H9 (cell line): Measurements from ENCODE around the gene TNC. TPM values are rescaled to one million over a fixed set of nuclear protein-coding genes. Genes with fewer than 3 reads are reported as not detected.

ENCODE experiments used
- DNase-seq: peaks from one replicate; pipeline ENCODE4 v3.0.0-alpha.2; 2017
- H2AFZ ChIP-seq: one replicate; pipeline ENCODE4 v1.6.1; 2013; ENCODE audit warnings: mild to moderate bottlenecking, low read length, control low read depth, moderate library complexity
- H2AK5ac ChIP-seq: 2 replicates; pipeline ENCODE4 v1.6.1; 2013; ENCODE audit warnings: low read length, control low read depth, mixed read lengths; ENCODE audit not compliant: insufficient read length
- H2BK120ac ChIP-seq: one replicate; pipeline ENCODE4 v1.6.1; 2013; ENCODE audit warnings: low read depth, mild to moderate bottlenecking, low read length, control low read depth, inconsistent platforms; ENCODE audit not compliant: poor library complexity, severe bottlenecking
- H2BK12ac ChIP-seq: 2 replicates; pipeline ENCODE4 v1.6.1; 2013; ENCODE audit warnings: low read length, control low read depth, mixed read lengths, low read depth; ENCODE audit not compliant: insufficient read length
- H2BK15ac ChIP-seq: 2 replicates; pipeline ENCODE4 v1.6.1; 2013; ENCODE audit warnings: low read depth, low read length, control low read depth
- H2BK20ac ChIP-seq: one replicate; pipeline ENCODE4 v1.6.1; 2013; ENCODE audit warnings: low read depth, mild to moderate bottlenecking, low read length, control low read depth, inconsistent platforms; ENCODE audit not compliant: poor library complexity, severe bottlenecking
- H2BK5ac ChIP-seq: 2 replicates; pipeline ENCODE4 v1.6.1; 2013; ENCODE audit warnings: low read length, control low read depth, mixed read lengths; ENCODE audit not compliant: insufficient read length
- H3K14ac ChIP-seq: 2 replicates; pipeline ENCODE4 v1.6.1; 2013; ENCODE audit warnings: low read length, control low read depth; ENCODE audit not compliant: insufficient read depth
- H3K18ac ChIP-seq: 2 replicates; pipeline ENCODE4 v1.6.1; 2013; ENCODE audit warnings: low read depth, mild to moderate bottlenecking, mixed read lengths, low read length, control low read depth; ENCODE audit not compliant: insufficient read length
- H3K23ac ChIP-seq: 2 replicates; pipeline ENCODE4 v1.6.1; 2013; ENCODE audit warnings: low read length, control low read depth, mixed read lengths, low read depth; ENCODE audit not compliant: insufficient read length
- H3K23me2 ChIP-seq: 2 replicates; pipeline ENCODE4 v1.6.1; 2013; ENCODE audit warnings: low read depth, mild to moderate bottlenecking, mixed read lengths, low read length, control low read depth; ENCODE audit not compliant: insufficient read length, poor library complexity, severe bottlenecking
- H3K27ac ChIP-seq: 2 replicates; pipeline ENCODE4 v1.5.1; 2013; ENCODE audit warnings: low read length, control low read depth, mixed read lengths, low read depth; ENCODE audit not compliant: insufficient read length
- H3K27me3 ChIP-seq: 2 replicates; pipeline ENCODE4 v1.6.1; 2013; ENCODE audit warnings: low read length, control low read depth, inconsistent platforms; ENCODE audit not compliant: insufficient read depth
- H3K4ac ChIP-seq: 2 replicates; pipeline ENCODE4 v1.6.1; 2013; ENCODE audit warnings: low read depth, mild to moderate bottlenecking, control low read depth, inconsistent platforms, low read length, moderate library complexity
- H3K4me1 ChIP-seq: 2 replicates; pipeline ENCODE4 v1.6.1; 2013; ENCODE audit warnings: low read length, control low read depth, inconsistent platforms; ENCODE audit not compliant: insufficient read depth
- H3K4me2 ChIP-seq: 2 replicates; pipeline ENCODE4 v1.6.1; 2013; ENCODE audit warnings: low read length, control low read depth, mixed read lengths; ENCODE audit not compliant: insufficient read length, insufficient read depth
- H3K56ac ChIP-seq: 2 replicates; pipeline ENCODE4 v1.6.1; 2013; ENCODE audit warnings: low read depth, mild to moderate bottlenecking, mixed read lengths, low read length, control low read depth; ENCODE audit not compliant: insufficient read length
- H3K79me1 ChIP-seq: 2 replicates; pipeline ENCODE4 v1.6.1; 2013; ENCODE audit warnings: low read depth, mild to moderate bottlenecking, moderate library complexity, low read length, control low read depth, inconsistent platforms; ENCODE audit not compliant: insufficient read depth, poor library complexity, severe bottlenecking
- H3K79me2 ChIP-seq: 2 replicates; pipeline ENCODE4 v1.6.1; 2013; ENCODE audit warnings: low read length, control low read depth, inconsistent platforms; ENCODE audit not compliant: insufficient read depth
- H3K9ac ChIP-seq: 2 replicates; pipeline ENCODE4 v1.6.1; 2013; ENCODE audit warnings: low read length, control low read depth, mixed read lengths; ENCODE audit not compliant: insufficient read length; ENCODE audit errors: extremely low read depth
- H3K9me3 ChIP-seq: one replicate; pipeline ENCODE4 v1.6.1; 2013; ENCODE audit warnings: low read depth, low read length, inconsistent platforms; ENCODE audit not compliant: control insufficient read depth
- H3T11ph ChIP-seq: one replicate; pipeline ENCODE4 v1.6.1; 2013; ENCODE audit warnings: mild to moderate bottlenecking, low read length, control low read depth, inconsistent platforms
- H4K20me1 ChIP-seq: one replicate; pipeline ENCODE4 v1.6.1; 2013; ENCODE audit not compliant: control insufficient read depth, insufficient read length, insufficient read depth
- H4K5ac ChIP-seq: 2 replicates; pipeline ENCODE4 v1.6.1; 2013; ENCODE audit warnings: low read depth, mild to moderate bottlenecking, mixed read lengths, low read length, control low read depth; ENCODE audit not compliant: insufficient read length
- H4K8ac ChIP-seq: replicated peaks from 2 replicates; pipeline ENCODE4 v1.6.1; 2013; ENCODE audit warnings: low read length, control low read depth, mixed read lengths, low read depth; ENCODE audit not compliant: insufficient read length
- H4K91ac ChIP-seq: 2 replicates; pipeline ENCODE4 v1.6.1; 2013; ENCODE audit warnings: low read depth, mild to moderate bottlenecking, moderate library complexity, mixed read lengths, low read length, control low read depth; ENCODE audit not compliant: insufficient read length
- H3K27ac Mint-ChIP-seq, 3 experiments: 2 replicates in 2 of 3; 3 replicates in 1 of 3; pipeline ENCODE4 v1.8.0; 2020 to 2021; ENCODE audit warnings: mixed read lengths in 3 of 3, mild to moderate bottlenecking in 1 of 3, moderate library complexity in 1 of 3
- H3K27me3 Mint-ChIP-seq: 2 replicates; pipeline ENCODE4 v1.8.0; 2021; ENCODE audit warnings: low read depth, mild to moderate bottlenecking, moderate library complexity, mixed read lengths
- H3K36me3 Mint-ChIP-seq, 3 experiments: 2 replicates in 2 of 3; 3 replicates in 1 of 3; pipeline ENCODE4 v1.8.0; 2020 to 2021; ENCODE audit warnings: low read depth in 3 of 3, mixed read lengths in 3 of 3; ENCODE audit not compliant: insufficient read depth in 1 of 3
- H3K4me1 Mint-ChIP-seq, 2 experiments: 2 replicates each; pipeline ENCODE4 v1.8.0; 2020; ENCODE audit warnings: mixed read lengths in 2 of 2
- H3K4me3 Mint-ChIP-seq, 2 experiments: 2 replicates in 1 of 2; 3 replicates in 1 of 2; pipeline ENCODE4 v1.8.0; 2020 to 2021; ENCODE audit warnings: mild to moderate bottlenecking in 2 of 2, mixed read lengths in 2 of 2, moderate library complexity in 1 of 2
- H3K9me3 Mint-ChIP-seq, 2 experiments: 2 replicates in 1 of 2; 3 replicates in 1 of 2; pipeline ENCODE4 v1.8.0; 2020; ENCODE audit warnings: mild to moderate bottlenecking in 2 of 2, mixed read lengths in 2 of 2, moderate library complexity in 1 of 2
- CTCF ChIP-seq: fragments of 200-600 bp; sonication (generic); conservative IDR thresholded peaks from 3 replicates; pipeline ENCODE4 v1.8.0; 2021; ENCODE audit warnings: antibody characterized with exemption, mild to moderate bottlenecking
- WGBS: extraction: QIAGEN DNeasy Blood & Tissue Kit; methylation state at CpG from one replicate; pipeline ENCODE4 v1.1.7; 2013; ENCODE audit warnings: missing lambda C conversion rate, low lambda C conversion rate, mixed read lengths; ENCODE audit not compliant: insufficient read length; ENCODE audit errors: extremely low coverage; 5-methylcytosine and 5-hydroxymethylcytosine counted together
- total RNA-seq: library from RNA; stranded (reverse); gene quantifications from 2 replicates; pipeline ENCODE4 v1.2.1, GENCODE V29; 2021

TNC gene
- total RNA-seq, 1 experiment from 2014 or later = 0.63 TPM

GRCh38 chr9:115158661-115159481 lies 40.9 kb upstream of the TNC start:
- H3K27me3 Mint-ChIP-seq = peaks cover 14% of the 10 kb centered on the region

More at GRCh38 chr9:115158661-115159481, 40.9 kb upstream of the TNC start:
- H2BK120ac ChIP-seq = no peak overlapping the region
- H4K91ac ChIP-seq = no peak overlapping the region
- no peak overlapping the region for H3K9ac ChIP-seq
- H3K27ac ChIP-seq = no peak overlapping the region
- Mint-ChIP-seq H3K27ac (no peak overlapping the region), H3K4me1 (no peaks in the 10 kb centered on the region), H3K9me3 (peaks cover 0 to 3% of the 10 kb centered on the region in 2 experiments; a peak in 2 of 5 replicates), H3K4me3 (no peak overlapping the region), H3K36me3 (peaks cover 0 to 5% (median 0%) of the 10 kb centered on the region in 3 experiments; a peak in 2 of 7 replicates)
- no peak overlapping the region for H4K5ac ChIP-seq
- no peak overlapping the region for H2BK20ac ChIP-seq
- H2AFZ ChIP-seq = no peak overlapping the region
- H2AK5ac ChIP-seq = no peak overlapping the region
- H3K79me2 ChIP-seq = no peaks in the 10 kb centered on the region
- H2BK15ac ChIP-seq = no peak overlapping the region
- no peaks in the 10 kb centered on the region for H3K27me3 ChIP-seq
- no peak overlapping the region for H3T11ph ChIP-seq
- TF ChIP-seq CTCF = no peak
- H4K8ac ChIP-seq = no peak overlapping the region
- H3K4me2 ChIP-seq = no peak overlapping the region
- H3K23ac ChIP-seq = no peak overlapping the region
- no peaks in the 10 kb centered on the region for H3K4me1 ChIP-seq
- H3K56ac ChIP-seq = no peak overlapping the region
- peaks cover 6% of the 10 kb centered on the region for H3K9me3 ChIP-seq
- no CpG with 5 or more reads among the region's 8 CpGs for WGBS
- H4K20me1 ChIP-seq = no peaks in the 10 kb centered on the region
- H3K23me2 ChIP-seq = no peaks in the 10 kb centered on the region
- H3K18ac ChIP-seq = no peak overlapping the region
- no peak overlapping the region for H2BK12ac ChIP-seq
- no peaks in the 10 kb centered on the region for H3K79me1 ChIP-seq
- no peak overlapping the region for H3K4ac ChIP-seq
- H2BK5ac ChIP-seq = no peak overlapping the region
- DNase-seq = no peak
- H3K14ac ChIP-seq = no peak overlapping the region
